ENCODE measurements around the gene RPS6KA3. TPM values are rescaled to one million over a fixed set of nuclear protein-coding genes. Genes with fewer than 3 reads are reported as not detected.

RPS6KA3 gene
- total and polyA plus RNA-seq, 2 of the 8 experiments (the other 6 are each of a cell fraction or from before 2014, with no cell fraction given), result 7.1 to 13.0 TPM

DNA sequence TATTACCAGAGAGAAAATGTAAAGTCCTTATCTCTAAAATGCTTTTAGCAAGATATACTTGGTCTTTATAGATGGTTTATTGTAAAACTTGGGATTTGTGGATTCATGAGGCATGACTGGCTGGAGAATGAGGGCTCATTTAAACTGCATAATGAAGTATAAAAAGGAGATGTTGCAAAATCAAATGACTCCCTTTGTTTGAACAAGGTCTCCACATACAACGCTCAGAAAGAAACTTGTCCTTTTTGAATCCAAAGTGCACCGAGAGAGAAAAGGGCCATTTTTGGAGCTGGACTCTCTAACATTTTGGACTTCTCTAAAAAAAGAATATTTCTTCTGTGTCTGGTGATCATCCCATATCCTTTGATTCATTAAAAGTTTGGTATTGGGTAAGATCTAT is 117.4 kb downstream of the RPS6KA3 start (continued):
- TF ChIP-seq, protein P1, sequence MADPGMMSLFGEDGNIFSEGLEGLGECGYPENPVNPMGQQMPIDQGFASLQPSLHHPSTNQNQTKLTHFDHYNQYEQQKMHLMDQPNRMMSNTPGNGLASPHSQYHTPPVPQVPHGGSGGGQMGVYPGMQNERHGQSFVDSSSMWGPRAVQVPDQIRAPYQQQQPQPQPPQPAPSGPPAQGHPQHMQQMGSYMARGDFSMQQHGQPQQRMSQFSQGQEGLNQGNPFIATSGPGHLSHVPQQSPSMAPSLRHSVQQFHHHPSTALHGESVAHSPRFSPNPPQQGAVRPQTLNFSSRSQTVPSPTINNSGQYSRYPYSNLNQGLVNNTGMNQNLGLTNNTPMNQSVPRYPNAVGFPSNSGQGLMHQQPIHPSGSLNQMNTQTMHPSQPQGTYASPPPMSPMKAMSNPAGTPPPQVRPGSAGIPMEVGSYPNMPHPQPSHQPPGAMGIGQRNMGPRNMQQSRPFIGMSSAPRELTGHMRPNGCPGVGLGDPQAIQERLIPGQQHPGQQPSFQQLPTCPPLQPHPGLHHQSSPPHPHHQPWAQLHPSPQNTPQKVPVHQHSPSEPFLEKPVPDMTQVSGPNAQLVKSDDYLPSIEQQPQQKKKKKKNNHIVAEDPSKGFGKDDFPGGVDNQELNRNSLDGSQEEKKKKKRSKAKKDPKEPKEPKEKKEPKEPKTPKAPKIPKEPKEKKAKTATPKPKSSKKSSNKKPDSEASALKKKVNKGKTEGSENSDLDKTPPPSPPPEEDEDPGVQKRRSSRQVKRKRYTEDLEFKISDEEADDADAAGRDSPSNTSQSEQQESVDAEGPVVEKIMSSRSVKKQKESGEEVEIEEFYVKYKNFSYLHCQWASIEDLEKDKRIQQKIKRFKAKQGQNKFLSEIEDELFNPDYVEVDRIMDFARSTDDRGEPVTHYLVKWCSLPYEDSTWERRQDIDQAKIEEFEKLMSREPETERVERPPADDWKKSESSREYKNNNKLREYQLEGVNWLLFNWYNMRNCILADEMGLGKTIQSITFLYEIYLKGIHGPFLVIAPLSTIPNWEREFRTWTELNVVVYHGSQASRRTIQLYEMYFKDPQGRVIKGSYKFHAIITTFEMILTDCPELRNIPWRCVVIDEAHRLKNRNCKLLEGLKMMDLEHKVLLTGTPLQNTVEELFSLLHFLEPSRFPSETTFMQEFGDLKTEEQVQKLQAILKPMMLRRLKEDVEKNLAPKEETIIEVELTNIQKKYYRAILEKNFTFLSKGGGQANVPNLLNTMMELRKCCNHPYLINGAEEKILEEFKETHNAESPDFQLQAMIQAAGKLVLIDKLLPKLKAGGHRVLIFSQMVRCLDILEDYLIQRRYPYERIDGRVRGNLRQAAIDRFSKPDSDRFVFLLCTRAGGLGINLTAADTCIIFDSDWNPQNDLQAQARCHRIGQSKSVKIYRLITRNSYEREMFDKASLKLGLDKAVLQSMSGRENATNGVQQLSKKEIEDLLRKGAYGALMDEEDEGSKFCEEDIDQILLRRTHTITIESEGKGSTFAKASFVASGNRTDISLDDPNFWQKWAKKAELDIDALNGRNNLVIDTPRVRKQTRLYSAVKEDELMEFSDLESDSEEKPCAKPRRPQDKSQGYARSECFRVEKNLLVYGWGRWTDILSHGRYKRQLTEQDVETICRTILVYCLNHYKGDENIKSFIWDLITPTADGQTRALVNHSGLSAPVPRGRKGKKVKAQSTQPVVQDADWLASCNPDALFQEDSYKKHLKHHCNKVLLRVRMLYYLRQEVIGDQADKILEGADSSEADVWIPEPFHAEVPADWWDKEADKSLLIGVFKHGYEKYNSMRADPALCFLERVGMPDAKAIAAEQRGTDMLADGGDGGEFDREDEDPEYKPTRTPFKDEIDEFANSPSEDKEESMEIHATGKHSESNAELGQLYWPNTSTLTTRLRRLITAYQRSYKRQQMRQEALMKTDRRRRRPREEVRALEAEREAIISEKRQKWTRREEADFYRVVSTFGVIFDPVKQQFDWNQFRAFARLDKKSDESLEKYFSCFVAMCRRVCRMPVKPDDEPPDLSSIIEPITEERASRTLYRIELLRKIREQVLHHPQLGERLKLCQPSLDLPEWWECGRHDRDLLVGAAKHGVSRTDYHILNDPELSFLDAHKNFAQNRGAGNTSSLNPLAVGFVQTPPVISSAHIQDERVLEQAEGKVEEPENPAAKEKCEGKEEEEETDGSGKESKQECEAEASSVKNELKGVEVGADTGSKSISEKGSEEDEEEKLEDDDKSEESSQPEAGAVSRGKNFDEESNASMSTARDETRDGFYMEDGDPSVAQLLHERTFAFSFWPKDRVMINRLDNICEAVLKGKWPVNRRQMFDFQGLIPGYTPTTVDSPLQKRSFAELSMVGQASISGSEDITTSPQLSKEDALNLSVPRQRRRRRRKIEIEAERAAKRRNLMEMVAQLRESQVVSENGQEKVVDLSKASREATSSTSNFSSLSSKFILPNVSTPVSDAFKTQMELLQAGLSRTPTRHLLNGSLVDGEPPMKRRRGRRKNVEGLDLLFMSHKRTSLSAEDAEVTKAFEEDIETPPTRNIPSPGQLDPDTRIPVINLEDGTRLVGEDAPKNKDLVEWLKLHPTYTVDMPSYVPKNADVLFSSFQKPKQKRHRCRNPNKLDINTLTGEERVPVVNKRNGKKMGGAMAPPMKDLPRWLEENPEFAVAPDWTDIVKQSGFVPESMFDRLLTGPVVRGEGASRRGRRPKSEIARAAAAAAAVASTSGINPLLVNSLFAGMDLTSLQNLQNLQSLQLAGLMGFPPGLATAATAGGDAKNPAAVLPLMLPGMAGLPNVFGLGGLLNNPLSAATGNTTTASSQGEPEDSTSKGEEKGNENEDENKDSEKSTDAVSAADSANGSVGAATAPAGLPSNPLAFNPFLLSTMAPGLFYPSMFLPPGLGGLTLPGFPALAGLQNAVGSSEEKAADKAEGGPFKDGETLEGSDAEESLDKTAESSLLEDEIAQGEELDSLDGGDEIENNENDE (IDR thresholded peaks at IDR 0.05; ENCODE audit: insufficient replicate concordance, low read length), result no peak
- TF ChIP-seq RNF2 (IDR thresholded peaks at IDR 0.05; ENCODE audit: borderline replicate concordance, low read depth, low read length, missing control alignments, poor library complexity, severe bottlenecking) (no peak), SIX5 (IDR thresholded peaks at IDR 0.05; ENCODE audit: low read depth, low read length) (no peak)
